ENCODE measurements around the gene STARD5.

Gene STARD5

DNA sequence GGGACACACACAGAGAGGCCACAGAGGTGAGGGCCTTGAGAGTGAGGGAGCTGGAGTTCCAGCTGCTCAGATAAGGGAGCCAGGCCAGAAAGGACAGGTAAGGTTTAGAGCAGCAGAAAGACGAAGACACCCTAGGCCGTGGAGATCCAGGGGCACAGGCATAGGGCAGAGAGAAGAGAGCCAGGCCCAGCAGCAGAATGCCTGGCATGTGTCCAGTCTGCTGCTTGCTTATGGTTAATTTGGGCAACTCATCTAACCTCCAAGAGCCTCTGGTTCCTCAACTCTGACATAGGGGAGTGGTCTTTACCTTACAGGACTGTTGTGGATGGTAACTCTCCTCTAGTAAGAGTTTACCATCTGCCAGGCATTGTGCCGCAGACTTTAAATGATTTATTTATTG, 35.9 kb downstream of the STARD5 start:
- Mint-ChIP-seq H3K27ac (no peak overlapping the region), H3K9me3 (no peaks in the 10 kb centered on the region), H3K36me3 (ENCODE audit: low read depth) (no peaks in the 10 kb centered on the region), H3K4me1 (no peaks in the 10 kb centered on the region), H3K27me3 (ENCODE audit: low read depth, poor library complexity) (peaks cover 9% of the 10 kb centered on the region), H3K4me3 (no peak overlapping the region)
- no peak for DNase-seq
- TF ChIP-seq CTCF (IDR thresholded peaks at IDR 0.05) = no peak

DNA sequence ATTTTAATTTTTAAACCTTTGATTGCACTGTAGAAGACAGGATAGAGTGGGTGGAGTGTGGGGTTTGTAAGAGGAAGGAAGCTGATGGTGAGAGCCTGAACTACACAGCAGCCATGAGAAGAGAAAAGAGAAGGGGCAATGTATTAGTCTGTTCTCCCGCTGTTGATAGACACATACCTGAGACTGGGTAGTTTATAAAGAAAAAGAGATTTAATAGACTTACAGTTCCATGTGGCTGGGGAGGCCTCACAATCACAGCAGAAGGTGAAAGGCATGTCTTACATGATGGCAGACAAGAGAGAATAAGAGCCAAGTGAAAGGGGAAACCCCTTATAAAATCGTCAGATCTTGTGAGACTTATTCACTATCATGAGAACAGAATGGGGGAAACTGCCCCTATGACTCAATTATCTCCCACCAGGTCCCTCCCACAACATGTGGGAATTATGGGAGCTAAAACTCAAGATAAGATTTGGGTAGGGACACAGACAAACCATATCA, 37.3 kb downstream of the STARD5 start:
- Mint-ChIP-seq H3K4me1 (peaks cover 3% of the 10 kb centered on the region), H3K4me3 (no peak overlapping the region), H3K27me3 (ENCODE audit: low read depth, poor library complexity) (peaks cover 8% of the 10 kb centered on the region), H3K27ac (no peak overlapping the region), H3K9me3 (no peaks in the 10 kb centered on the region), H3K36me3 (ENCODE audit: low read depth) (no peaks in the 10 kb centered on the region)
- no peak for TF ChIP-seq CTCF (IDR thresholded peaks at IDR 0.05)
- DNase-seq = no peak

DNA sequence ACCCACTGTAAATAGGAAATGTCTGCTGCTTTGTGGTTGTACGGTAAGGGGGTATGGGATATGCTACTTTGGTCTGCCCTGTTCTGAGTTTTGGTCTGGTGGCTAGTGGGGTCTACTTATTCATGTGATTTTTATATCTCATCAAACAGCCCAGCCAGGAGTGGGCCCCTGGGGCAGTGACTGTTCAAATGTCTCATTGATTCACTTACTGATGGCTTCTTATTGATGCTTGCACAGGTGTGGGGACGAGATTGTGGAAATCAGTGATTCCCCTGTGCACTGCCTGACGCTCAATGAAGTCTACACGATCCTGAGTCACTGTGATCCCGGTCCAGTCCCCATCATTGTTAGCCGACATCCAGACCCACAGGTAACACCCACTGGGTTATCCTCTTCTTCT, 38.5 kb downstream of the STARD5 start:
- no peak overlapping the region for H3K27ac Mint-ChIP-seq
- H3K4me1 Mint-ChIP-seq = peaks cover 10% of the 10 kb centered on the region
- H3K36me3 Mint-ChIP-seq (ENCODE audit: low read depth) = no peaks in the 10 kb centered on the region
- no peak overlapping the region for H3K4me3 Mint-ChIP-seq
- no peak for DNase-seq
- H3K9me3 Mint-ChIP-seq = no peaks in the 10 kb centered on the region
- peaks cover 8% of the 10 kb centered on the region for H3K27me3 Mint-ChIP-seq (ENCODE audit: low read depth, poor library complexity)
- no peak for TF ChIP-seq CTCF (IDR thresholded peaks at IDR 0.05)

DNA sequence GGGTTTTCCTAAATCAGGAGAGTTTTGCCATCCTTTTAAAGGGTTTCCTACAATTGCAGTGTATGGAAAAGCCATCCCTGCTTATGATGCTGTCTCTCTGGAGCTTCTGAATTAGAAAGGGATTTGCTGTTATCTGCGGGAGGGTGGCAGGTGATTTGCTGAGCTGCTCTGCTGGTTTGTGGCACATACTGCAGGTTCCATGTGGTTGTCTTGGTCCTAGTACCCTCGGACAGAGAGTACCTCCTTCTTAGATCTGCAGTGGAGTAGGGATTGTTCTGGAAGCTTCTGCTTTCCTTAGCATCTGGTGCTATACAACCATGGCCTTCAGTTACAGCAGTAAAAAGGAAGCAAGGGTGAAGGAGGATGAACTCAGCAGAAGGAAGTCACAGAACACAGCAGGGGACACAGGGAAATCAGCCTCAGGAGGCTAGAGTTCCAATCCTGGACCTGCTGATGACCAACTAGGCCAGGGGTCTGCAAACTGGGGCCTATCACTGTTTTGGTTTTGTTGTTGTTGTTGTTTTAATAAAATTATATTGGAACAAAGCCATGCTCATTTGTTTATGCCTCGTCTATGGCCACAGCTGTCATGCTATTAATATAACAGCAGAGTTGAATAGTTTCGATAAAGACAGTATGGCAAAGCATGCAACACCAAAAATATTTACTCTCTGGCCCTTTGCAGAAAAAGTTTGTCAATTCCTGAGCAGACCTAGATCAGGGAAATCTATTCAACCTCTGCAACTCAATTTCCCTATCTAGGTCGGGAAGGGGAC, 39.5 kb downstream of the STARD5 start:
- H3K9me3 Mint-ChIP-seq = no peaks in the 10 kb centered on the region
- no peak for DNase-seq
- TF ChIP-seq CTCF (IDR thresholded peaks at IDR 0.05) = no peak

GRCh38 chr15:81282911-81283310, 41.0 kb downstream of the STARD5 start:
- Mint-ChIP-seq H3K36me3 (ENCODE audit: low read depth) (peaks cover 10% of the 10 kb centered on the region), H3K9me3 (peaks cover 14% of the 10 kb centered on the region), H3K27ac (no peak overlapping the region), H3K4me3 (no peak overlapping the region), H3K4me1 (peaks cover 19% of the 10 kb centered on the region), H3K27me3 (ENCODE audit: low read depth, poor library complexity) (peaks cover 18% of the 10 kb centered on the region)
- DNase-seq = no peak
- TF ChIP-seq CTCF (IDR thresholded peaks at IDR 0.05) = no peak

More for the DNA sequence above, 39.5 kb downstream of the STARD5 start:
- Mint-ChIP-seq H3K4me1 (peaks cover 18% of the 10 kb centered on the region), H3K4me3 (no peak overlapping the region), H3K27ac (no peak overlapping the region), H3K27me3 (ENCODE audit: low read depth, poor library complexity) (peaks cover 11% of the 10 kb centered on the region), H3K36me3 (ENCODE audit: low read depth) (no peaks in the 10 kb centered on the region)

DNA sequence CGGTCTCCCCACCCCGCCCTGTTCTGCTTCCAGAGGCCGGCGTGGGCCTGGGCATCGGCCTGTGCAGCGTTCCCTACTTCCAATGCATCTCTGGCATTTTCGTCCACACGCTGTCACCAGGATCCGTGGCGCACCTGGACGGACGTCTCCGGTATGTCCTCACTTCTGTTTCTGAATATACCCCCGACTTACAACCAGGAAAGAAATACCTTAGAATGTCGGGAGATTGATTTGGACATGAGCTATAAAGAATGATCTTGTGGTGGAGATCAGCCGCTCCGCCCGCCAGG, 41.4 kb downstream of the STARD5 start:
- H3K4me1 Mint-ChIP-seq = peaks cover 19% of the 10 kb centered on the region
- TF ChIP-seq CTCF (IDR thresholded peaks at IDR 0.05) = no peak
- H3K27ac Mint-ChIP-seq = no peak overlapping the region
- peaks cover 10% of the 10 kb centered on the region for H3K36me3 Mint-ChIP-seq (ENCODE audit: low read depth)
- no peak overlapping the region for H3K4me3 Mint-ChIP-seq
- peaks cover 18% of the 10 kb centered on the region for H3K9me3 Mint-ChIP-seq
- H3K27me3 Mint-ChIP-seq (ENCODE audit: low read depth, poor library complexity) = peaks cover 16% of the 10 kb centered on the region
- no peak for DNase-seq

Data from nephron progenitor cell (in vitro differentiated cells).